D721Med (cell line): Measurements from ENCODE around the gene PCNT.
"Not testable (repeated sequence)": the region's sequence is repeated elsewhere in the genome, so short reads cannot be mapped to it uniquely, and the experiment has no call there.

ENCODE experiments used
- DNase-seq: peaks from one replicate; pipeline ENCODE4 v3.0.0; 2011; ENCODE audit warnings: low spot score; ENCODE audit not compliant: insufficient read length
- FAIRE-seq: peaks from 2 replicates; lab custom pipeline; 2011; peaks lifted over from hg19 to GRCh38; lab: Jason Lieb, UNC
- CTCF ChIP-seq: IDR thresholded peaks from 2 replicates; pipeline ENCODE4 v1.5.1; 2012; ENCODE audit warnings: mild to moderate bottlenecking, control low read depth; ENCODE audit not compliant: insufficient read depth; ENCODE audit errors: missing control alignments

PCNT gene

GRCh38 chr21:46428286-46428685 is 104.3 kb downstream of the PCNT start:
- FAIRE-seq: no peak
- no peak for DNase-seq
- TF ChIP-seq CTCF: no peak

- TF ChIP-seq CTCF: no peak
- no peak for FAIRE-seq
These were observed 105.2 kb downstream of the PCNT start for GRCh38 chr21:46428987-46429710.

GRCh38 chr21:46429754-46430681 is 106.1 kb downstream of the PCNT start:
- DNase-seq: no peak
- no peak for TF ChIP-seq CTCF
- no peak for FAIRE-seq

More at GRCh38 chr21:46428987-46429710, 105.2 kb downstream of the PCNT start:
- no peak for DNase-seq

GRCh38 chr21:46431448-46431847 is 107.5 kb downstream of the PCNT start:
- DNase-seq: no peak
- no peak for FAIRE-seq
- no peak for TF ChIP-seq CTCF

GRCh38 chr21:46431884-46432488 is 108.0 kb downstream of the PCNT start:
- DNase-seq: no peak
- no peak for FAIRE-seq
- no peak for TF ChIP-seq CTCF

- FAIRE-seq, DNase-seq: not testable (repeated sequence)
These were observed 109.2 kb downstream of the PCNT start for GRCh38 chr21:46433116-46433515.

GRCh38 chr21:46434322-46434958 is 110.5 kb downstream of the PCNT start:
- DNase-seq (no peak), FAIRE-seq (no peak)
- TF ChIP-seq CTCF: no peak
